ENCODE results near the gene FRG2C.

GRCh38 chr3:75692061-75692460 lies 27.9 kb downstream of the FRG2C start:
- TF ChIP-seq CTCF (conservative IDR thresholded peaks at IDR 0.05; ENCODE audit: low read length) (no peak), EZH2phosphoT487 (IDR thresholded peaks at IDR 0.05; ENCODE audit: borderline replicate concordance) (no peak)
